ENCODE measurements around the gene NEUROD2.
A peak's percentile ranks its signal among the peaks of the same experiment; 100 is the strongest.

NEUROD2 gene

DNA sequence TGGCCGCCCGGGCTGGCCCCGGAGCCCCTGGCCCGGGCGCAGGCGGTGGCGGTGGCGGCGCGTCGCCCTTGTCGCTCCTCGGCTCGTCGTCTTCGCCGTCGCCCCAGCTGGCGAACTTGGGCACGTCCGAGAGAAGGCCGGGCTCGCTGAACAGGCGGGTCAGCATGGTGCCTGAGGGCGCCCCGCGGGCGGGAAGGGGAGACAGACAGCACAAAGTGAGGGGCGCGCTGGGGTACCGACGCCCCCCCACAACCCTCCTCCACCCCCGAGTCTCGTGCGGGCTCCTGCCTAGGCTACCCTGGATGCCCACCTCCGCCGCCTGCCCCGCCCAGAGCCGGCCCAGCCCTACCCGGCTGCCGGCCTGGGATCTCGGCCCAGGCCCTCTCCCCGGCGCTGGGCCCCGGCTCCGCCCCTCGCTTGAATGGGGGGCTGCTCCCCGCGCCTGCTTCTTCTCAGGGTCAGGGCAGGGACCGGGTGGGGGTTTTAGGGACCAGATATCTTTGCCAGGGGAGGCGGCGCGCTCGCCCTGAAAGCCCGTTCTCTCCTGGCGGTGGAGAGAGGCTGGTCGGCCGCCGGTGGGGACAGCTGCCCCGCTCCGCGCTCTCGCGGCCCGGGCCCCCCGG, 1.2 kb downstream of the NEUROD2 start:
- ChIA-PET POLR2A (interaction anchor here (0.8 to 1.3 kb wide), 2 partner anchors 12 to 22 kb away, joined by 3 read pairs; no protein-coding TSS in a partner anchor), CTCF (interaction anchor here (1.0 to 3.0 kb wide), 3 partner anchors 13 to 30 kb away, joined by 3 to 41 read pairs (median 5); no protein-coding TSS in a partner anchor)
- H3K4me3 ChIP-seq (ENCODE audit: low read depth, low read length): peak overlapping the region; percentile 22
- no peaks in the 10 kb centered on the region for H3K9me3 ChIP-seq (ENCODE audit: control insufficient read depth, insufficient read depth, low read depth, low read length)
- H3K4me1 ChIP-seq (ENCODE audit: control insufficient read depth, insufficient read depth, low read length): peaks cover 24% of the 10 kb centered on the region
- H3K36me3 ChIP-seq (ENCODE audit: control insufficient read depth in 2 of 2, insufficient read depth in 1 of 2, low read length in 2 of 2): no peaks in the 10 kb centered on the region
- H3K27ac ChIP-seq (ENCODE audit: extremely low read depth, low read depth, low read length): no peak overlapping the region
- TF ChIP-seq ZEB2 (tag by site-specific recombination; IDR thresholded peaks at IDR 0.05) (no peak), ZFP41 (tag by site-specific recombination; IDR thresholded peaks at IDR 0.05; ENCODE audit: borderline replicate concordance) (no peak), ZNF121 (tag by site-specific recombination; IDR thresholded peaks at IDR 0.05) (no peak), ZNF292 (tag by site-specific recombination; IDR thresholded peaks at IDR 0.05; ENCODE audit: borderline replicate concordance, low read depth) (no peak), ZNF184 (tag by site-specific recombination; IDR thresholded peaks at IDR 0.05) (no peak), GLIS2 (tag by site-specific recombination; IDR thresholded peaks at IDR 0.05) (peak; percentile 61), ZXDB (tag by site-specific recombination; IDR thresholded peaks at IDR 0.05) (no peak), OSR2 (tag by site-specific recombination; IDR thresholded peaks at IDR 0.05) (no peak), ZNF10 (tag by site-specific recombination; IDR thresholded peaks at IDR 0.05) (no peak), ZNF529 (tag by site-specific recombination; IDR thresholded peaks at IDR 0.05; ENCODE audit: insufficient replicate concordance) (no peak), ZNF426 (tag by site-specific recombination; IDR thresholded peaks at IDR 0.05) (no peak), ZNF223 (tag by site-specific recombination; IDR thresholded peaks at IDR 0.05) (no peak), ZNF324 (tag by site-specific recombination; IDR thresholded peaks at IDR 0.05) (no peak), ZFHX2 (tag by site-specific recombination; conservative IDR thresholded peaks at IDR 0.05) (no peak; the same call in 1 of the 2 replicates), REPIN1 (tag by site-specific recombination; IDR thresholded peaks at IDR 0.05; ENCODE audit: low read depth) (no peak), GLI4 (tag by site-specific recombination; IDR thresholded peaks at IDR 0.05) (no peak), ZNF629 (tag by site-specific recombination; IDR thresholded peaks at IDR 0.05) (no peak), ZNF654 (tag by site-specific recombination; IDR thresholded peaks at IDR 0.05; ENCODE audit: low read depth) (no peak), ZNF157 (tag by site-specific recombination; IDR thresholded peaks at IDR 0.05) (no peak), HOXA7 (CRISPR knock-in tag; IDR thresholded peaks at IDR 0.05; ENCODE audit: borderline replicate concordance) (no peak), ZNF777 (tag by site-specific recombination; IDR thresholded peaks at IDR 0.05; ENCODE audit: borderline replicate concordance) (no peak), SP7 (tag by site-specific recombination; IDR thresholded peaks at IDR 0.05) (no peak), ZNF555 (tag by site-specific recombination; conservative IDR thresholded peaks at IDR 0.05) (no peak), ZNF23 (tag by site-specific recombination; IDR thresholded peaks at IDR 0.05; ENCODE audit: borderline replicate concordance) (no peak), GLIS1 (tag by site-specific recombination; IDR thresholded peaks at IDR 0.05) (no peak)
- TF ChIP-seq, protein P1, sequence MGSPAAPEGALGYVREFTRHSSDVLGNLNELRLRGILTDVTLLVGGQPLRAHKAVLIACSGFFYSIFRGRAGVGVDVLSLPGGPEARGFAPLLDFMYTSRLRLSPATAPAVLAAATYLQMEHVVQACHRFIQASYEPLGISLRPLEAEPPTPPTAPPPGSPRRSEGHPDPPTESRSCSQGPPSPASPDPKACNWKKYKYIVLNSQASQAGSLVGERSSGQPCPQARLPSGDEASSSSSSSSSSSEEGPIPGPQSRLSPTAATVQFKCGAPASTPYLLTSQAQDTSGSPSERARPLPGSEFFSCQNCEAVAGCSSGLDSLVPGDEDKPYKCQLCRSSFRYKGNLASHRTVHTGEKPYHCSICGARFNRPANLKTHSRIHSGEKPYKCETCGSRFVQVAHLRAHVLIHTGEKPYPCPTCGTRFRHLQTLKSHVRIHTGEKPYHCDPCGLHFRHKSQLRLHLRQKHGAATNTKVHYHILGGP (tag by site-specific recombination; IDR thresholded peaks at IDR 0.05): no peak
- TF ChIP-seq, protein P2, sequence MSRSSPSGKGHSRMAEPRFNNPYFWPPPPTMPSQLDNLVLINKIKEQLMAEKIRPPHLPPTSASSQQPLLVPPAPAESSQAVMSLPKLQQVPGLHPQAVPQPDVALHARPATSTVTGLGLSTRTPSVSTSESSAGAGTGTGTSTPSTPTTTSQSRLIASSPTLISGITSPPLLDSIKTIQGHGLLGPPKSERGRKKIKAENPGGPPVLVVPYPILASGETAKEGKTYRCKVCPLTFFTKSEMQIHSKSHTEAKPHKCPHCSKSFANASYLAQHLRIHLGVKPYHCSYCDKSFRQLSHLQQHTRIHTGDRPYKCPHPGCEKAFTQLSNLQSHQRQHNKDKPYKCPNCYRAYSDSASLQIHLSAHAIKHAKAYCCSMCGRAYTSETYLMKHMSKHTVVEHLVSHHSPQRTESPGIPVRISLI (tag by site-specific recombination; IDR thresholded peaks at IDR 0.05): no peak
- TF ChIP-seq, protein P3, sequence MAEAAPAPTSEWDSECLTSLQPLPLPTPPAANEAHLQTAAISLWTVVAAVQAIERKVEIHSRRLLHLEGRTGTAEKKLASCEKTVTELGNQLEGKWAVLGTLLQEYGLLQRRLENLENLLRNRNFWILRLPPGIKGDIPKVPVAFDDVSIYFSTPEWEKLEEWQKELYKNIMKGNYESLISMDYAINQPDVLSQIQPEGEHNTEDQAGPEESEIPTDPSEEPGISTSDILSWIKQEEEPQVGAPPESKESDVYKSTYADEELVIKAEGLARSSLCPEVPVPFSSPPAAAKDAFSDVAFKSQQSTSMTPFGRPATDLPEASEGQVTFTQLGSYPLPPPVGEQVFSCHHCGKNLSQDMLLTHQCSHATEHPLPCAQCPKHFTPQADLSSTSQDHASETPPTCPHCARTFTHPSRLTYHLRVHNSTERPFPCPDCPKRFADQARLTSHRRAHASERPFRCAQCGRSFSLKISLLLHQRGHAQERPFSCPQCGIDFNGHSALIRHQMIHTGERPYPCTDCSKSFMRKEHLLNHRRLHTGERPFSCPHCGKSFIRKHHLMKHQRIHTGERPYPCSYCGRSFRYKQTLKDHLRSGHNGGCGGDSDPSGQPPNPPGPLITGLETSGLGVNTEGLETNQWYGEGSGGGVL (tag by site-specific recombination; IDR thresholded peaks at IDR 0.05): peak; percentile 54
- TF ChIP-seq, protein P4, sequence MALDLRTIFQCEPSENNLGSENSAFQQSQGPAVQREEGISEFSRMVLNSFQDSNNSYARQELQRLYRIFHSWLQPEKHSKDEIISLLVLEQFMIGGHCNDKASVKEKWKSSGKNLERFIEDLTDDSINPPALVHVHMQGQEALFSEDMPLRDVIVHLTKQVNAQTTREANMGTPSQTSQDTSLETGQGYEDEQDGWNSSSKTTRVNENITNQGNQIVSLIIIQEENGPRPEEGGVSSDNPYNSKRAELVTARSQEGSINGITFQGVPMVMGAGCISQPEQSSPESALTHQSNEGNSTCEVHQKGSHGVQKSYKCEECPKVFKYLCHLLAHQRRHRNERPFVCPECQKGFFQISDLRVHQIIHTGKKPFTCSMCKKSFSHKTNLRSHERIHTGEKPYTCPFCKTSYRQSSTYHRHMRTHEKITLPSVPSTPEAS (tag by site-specific recombination; IDR thresholded peaks at IDR 0.05): no peak

All from HEK293 (cell line).